A549 treated with AZD2906 at 1 μM for 4 hours (cell line): ENCODE measurements around the gene SLC30A9. TPM values are rescaled to one million over a fixed set of nuclear protein-coding genes. Genes with fewer than 3 reads are reported as not detected.

Experiments used
- total RNA-seq: library from RNA; stranded (reverse); fragments of 200-300 nt; extraction: Qiagen RNA extraction; gene quantifications from 5 replicates; pipeline ENCODE4 v1.2.3, GENCODE V29; 2022

Gene SLC30A9
- 23.8 to 38.1 TPM (median 26.9 TPM) in 5 replicates for total RNA-seq

DNA sequence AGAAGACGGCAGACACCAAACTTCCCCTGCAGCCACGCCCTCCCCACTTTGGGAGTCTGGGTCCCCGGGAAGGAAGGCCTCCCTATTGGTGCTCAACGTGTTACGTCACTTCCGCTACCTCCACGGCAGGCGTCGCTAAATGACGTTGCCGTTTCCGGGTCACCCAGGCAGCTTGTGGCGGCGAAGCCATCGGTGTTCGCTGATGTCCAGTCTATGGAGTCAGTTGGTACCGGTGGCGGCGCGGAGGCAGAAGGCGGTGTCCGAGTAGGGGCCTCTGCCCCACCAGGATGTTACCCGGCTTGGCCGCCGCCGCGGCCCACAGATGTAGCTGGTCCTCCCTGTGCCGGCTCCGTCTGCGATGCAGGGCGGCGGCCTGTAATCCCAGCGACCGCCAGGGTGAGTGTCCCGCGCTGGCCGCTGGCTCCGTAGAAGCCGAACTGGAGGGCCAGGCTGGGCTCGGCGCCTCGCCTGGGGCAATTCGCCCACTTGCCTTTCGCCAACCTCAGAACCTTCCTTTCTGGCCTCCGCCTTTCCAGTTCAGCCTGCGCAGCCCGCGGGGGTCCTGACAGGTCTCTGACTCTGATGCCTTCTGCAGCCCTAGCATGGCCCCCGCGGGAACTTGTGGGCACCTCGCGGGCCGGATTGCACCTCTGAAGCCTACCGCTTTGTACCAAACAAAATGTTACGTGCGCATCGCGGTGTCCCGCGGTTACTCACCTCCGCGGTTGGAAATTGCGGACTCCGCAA, at the start of gene SLC30A9:
Gene SLC30A9 (plus strand): TSS at position 166 of the 747 bp plus-strand sequence. CDS start 122 bp downstream, at position 288.

DNA sequence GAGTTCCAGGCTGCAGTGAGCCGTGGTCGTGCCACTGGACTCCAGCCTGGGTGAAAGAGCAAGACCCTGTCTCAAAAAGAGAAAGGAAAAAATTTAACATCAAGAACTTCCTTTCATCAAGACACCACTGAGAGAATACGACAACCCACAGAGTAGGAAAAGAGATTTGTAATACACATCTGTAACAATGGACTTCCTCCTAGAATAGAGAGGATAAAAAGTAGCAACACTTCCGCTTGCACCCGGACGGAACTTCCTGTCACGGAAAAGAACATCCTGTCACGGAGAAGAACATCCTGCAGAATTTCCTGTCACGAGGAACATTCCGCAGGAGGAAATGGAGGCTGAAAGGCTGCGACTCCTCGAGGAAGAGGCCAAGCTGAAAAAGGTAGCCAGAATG, 8.9 kb upstream of the SLC30A9 start, which contains the start of gene DCAF4L1:
Gene DCAF4L1 (plus strand): TSS at position 301 of the 400 bp plus-strand sequence. CDS start 37 bp downstream, at position 338.

Other genes with a start within 250 kb of the SLC30A9 start
- 0.02 to 0.03 TPM in 2 of 5 replicates, not detected in the others for gene PHOX2B, start 241.8 kb upstream of the SLC30A9 start, total RNA-seq
- 37.1 to 46.4 TPM (median 43.9 TPM) in 5 replicates for gene TMEM33, start 55.1 kb upstream of the SLC30A9 start, total RNA-seq
- 0.08 to 0.14 TPM (median 0.09 TPM) in 5 replicates for gene DCAF4L1, start 8.8 kb upstream of the SLC30A9 start, total RNA-seq
- gene BEND4, start 162.1 kb downstream of the SLC30A9 start, total RNA-seq: 0.01 to 0.05 TPM (median 0.03 TPM) in 4 of 5 replicates, not detected in the other